ENCODE measurements around the gene SDK1.
"Not testable (repeated sequence)": the region's sequence is repeated elsewhere in the genome, so short reads cannot be mapped to it uniquely, and the experiment has no call there.

SDK1 gene

DNA sequence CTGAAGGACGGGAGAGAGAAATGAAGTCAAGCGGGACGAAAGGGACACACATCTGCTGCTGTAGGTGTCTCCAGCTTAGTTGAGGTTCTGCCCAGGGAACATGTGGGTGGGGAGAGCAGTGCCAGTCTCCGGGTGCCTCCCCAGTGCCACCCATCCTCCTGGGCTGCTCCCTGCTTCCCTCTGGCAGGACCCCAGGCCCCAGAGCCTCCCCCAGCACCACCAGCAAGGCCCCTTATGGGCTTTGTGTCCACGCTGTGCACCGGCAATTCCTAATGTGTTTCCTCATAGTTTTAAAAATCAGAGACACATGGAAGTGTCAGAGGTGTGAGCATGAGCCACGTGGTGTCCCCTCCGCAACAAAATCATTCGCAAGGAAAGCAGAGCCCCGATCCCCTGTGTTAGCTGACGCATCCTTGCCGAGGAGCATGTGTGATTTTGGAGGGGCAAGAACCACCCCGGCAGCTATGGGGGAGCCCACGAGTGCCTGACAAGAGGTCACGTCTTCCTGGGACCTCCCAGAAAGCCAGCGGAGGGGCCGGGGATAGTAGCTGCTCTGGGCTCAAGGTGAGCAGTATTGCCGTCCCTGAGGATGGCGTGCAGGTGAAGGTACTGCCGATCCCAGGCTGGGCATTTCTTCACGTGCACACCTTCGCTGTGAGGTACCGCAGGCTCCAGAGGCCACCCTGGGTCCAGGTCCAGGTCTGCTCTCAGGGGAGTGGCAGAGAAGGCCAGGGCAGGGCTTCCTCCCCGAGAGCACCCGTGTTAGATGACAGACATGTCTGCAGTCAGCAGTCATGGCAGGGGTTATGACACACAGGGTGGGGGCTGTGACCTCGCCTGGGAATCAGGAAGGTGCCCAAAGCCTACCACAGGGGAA lies 932.8 kb downstream of the SDK1 start:
- DNase-seq (ENCODE audit: low read depth), result no peak

DNA sequence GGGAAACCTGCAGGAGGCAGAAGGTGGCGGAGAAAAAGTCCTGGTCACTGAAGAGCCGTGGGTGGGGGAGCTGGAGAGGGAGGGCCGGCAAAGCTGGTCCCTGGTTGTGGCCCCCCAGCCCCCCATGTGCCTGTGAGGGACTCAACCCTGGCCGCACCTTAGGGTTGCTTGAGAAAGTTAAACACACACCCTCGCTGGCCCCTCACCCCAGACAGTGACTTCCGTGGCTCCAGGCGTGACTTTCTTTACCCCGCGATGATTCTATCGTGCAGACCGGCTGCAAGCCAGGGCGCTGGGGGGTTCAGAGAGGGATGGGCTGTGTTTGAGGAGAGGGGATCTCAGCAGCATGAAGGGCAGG lies 933.4 kb downstream of the SDK1 start:
- DNase-seq (ENCODE audit: low read depth), result no peak

DNA sequence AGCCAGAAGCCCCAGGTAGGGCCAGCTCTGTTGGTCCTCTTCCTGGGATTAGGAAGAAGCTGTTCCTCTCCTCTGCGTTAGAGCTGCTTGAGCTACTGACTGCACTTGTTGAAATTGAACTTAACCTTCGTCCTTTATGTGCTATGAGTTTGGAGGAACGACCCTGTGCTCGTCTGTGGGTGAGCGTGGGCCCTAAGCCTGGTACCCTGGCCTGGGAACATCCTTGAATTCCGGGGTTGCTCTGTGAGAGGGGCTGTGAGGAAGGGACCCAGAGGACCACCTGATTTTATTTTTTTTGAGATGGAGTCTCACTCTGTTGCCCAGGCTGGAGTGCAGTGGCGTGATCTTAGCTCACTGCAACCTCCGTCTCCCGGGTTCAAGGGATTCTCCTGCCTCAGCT lies 933.8 kb downstream of the SDK1 start:
- no peak for DNase-seq (ENCODE audit: low read depth)

DNA sequence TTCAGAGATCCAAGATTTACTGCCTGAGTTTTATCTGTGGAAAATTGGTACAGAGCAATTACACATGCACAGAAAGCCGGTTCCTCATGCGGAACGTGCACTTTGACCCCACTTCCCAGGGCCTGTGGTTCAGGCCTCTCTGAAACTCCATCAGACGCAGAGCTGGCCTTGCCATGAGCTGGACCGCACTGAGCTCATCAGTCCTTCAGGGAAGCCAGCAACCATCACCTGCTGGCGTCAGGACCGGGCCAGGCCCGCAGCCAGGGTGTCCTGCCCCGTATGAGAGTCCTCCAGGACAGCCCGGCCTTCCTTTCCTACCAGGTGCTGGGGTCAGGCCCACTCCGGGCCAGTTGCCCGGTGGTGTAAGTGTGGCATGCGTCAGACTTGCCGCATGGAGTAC lies 934.5 kb downstream of the SDK1 start:
- DNase-seq (ENCODE audit: low read depth), result no peak

DNA sequence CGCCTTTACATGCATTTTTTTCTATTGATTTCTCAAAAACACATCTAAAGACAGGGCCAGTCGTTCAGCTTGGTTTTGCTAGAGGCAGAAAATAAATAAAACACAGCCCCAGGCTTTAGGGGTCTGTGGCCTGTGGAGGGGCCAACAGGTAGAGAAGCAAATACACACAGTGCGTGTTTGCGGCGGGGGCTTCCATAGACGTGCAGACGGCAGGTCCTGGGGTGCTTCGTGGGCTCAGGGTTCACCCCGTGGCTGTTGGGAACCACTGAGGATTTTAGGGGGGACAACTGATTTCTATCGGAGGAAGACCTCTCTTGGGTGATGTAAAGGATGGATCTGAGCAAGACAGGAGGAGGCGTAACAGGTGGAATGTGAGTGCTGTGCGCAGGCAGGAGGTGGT lies 935.3 kb downstream of the SDK1 start:
- no peak for DNase-seq (ENCODE audit: low read depth)

DNA sequence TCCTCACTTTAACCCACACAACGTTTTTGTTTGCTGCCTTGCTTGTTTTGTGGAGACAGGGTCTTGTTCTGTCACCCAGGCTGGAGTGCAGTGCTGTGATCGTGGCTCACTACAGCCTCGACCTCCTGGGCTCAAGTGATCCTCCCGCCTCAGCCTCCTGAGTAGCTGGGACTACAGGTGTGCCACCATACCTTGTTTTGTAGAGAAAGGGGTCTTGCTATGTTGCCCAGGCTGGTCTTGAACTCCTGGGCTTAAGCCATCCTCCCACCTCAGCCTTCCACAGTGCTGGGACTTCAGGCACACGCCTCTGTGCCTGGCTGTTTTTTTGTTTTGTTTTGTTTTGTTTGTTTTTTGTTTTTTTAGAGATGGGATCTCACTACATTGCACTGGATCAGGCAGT lies 935.8 kb downstream of the SDK1 start:
- not testable (repeated sequence) for DNase-seq (ENCODE audit: low read depth)

DNA sequence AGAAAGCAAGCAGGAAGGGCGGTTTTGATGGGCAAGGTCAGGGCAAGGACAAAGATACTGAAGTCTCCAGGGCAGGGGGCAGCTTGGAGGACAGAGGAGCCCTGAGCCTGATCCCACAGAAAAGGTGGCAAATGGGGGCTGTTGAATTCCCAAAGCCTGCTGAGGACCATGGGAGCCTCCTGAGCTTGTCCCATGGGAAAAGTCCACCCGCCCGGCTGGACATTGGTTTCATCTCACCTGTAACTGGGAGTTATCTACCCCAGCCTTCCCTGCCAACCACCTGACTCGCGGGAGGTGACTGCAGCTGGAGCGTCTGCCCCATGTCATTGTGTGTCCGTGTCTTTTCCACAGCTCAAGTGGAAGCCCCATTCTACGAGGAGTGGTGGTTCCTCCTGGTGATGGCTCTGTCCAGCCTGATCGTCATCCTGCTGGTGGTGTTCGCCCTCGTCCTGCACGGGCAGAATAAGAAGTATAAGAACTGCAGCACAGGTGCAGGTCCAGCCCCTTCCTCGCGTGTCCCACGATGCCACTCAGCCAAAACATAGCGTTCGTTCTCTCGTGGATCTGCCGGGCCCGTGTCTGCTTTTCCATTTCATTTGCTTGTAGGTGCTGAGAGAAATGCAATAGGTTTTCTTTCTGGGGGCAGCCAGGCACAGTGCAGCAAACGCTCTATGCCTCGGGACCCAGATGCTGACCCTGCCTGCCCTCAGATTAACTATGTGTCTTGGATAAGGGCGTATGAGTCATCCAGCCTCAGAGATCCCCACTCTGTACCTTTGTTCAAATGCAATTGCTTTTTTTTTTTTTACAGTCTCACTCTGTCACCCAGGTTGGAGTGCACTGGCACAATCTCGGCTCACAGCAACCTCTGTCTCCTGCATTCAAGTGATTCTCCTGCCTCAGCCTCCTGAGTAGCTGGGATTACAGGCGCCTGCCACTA lies 936.5 kb downstream of the SDK1 start:
- DNase-seq (ENCODE audit: low read depth), result no peak

DNA sequence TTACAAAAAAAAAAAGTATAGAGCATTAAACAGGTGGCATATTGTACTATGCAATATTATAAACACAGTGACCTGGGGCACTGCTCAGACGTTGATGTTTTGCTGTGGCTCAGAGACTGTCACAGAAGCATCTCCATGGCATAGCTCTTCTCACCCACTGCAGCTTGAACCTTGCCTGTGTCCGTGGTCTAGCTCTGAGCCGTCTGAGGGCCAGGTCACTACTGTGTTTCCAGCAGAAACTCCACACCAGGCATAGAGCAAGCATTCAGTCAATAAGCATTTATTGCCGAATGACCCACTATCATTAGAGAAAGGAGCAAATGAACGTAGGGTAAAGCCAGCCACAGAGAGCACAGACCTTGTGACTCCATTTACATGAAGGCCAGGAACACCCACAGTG lies 937.8 kb downstream of the SDK1 start:
- DNase-seq (ENCODE audit: low read depth), result no peak

DNA sequence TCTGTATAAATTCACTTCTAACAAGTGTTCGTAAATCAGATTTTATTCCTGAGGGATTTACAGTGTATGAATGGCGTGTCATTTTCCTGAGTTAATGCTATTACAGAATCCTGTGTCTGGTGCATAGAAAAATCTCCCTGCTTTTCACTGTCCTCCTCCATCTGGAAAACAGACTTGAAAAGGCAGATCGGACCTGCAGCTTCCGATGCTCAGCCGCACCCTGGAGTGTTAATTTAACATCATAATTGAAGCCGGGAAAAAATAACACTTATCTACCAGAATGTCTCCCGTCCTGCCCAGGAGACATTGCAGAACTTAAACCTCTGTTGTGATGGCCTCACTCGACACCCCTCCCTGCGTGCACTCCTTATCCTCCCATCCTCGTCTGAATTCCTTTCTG lies 939.0 kb downstream of the SDK1 start:
- no peak for DNase-seq (ENCODE audit: low read depth)

DNA sequence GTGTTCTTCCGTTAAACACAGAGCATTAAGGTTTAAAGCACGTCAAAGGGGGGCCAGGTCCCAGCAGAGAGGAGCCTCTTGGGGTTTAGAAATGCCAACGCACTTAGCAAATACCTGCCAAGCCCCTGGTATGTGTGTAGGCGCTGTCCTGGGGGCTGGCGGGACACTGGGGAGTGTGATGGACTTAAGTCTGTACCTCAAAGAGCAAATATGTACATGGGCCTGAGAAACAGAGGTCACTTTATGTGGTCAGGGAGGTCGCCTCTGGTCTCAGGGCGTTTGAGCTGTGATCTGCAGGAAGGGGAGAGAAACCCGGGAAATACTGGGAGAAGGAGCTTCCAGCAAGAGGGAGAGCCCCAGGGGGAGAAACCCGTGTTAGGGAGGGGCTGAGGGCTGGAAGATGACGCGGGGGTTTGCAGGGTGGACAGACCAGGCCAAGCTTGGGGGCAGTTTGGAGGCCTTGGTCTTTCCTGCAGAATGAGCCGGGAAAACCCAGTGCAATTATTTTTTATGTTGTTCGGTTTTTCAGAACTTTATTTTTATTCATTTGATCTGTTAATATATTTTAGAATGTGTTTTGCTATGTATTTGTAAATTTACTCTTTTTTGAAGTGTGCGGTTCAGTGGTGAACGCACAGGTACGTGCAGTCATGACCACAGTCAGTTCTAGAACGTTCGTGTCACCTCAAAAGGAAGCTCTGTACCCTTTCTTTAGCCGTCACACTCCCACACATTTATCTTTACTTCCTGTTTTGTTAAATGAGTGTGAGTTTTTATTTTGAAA lies 939.7 kb downstream of the SDK1 start:
- no peak for DNase-seq (ENCODE audit: low read depth)

DNA sequence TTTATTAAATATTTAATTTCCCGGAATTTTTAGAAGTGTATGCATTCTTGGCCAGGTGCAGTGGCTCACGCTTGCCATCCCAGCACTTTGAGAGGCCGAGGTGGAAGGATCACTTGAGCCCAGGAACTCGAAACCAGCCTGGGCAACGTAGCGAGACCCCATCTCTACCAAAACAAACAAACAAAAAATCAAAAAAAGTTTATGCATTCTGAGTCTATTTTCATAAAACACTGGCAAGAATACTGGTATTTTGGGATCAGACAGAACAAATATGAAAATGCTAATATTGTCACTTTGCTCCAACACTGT lies 940.2 kb downstream of the SDK1 start:
- DNase-seq (ENCODE audit: low read depth), result no peak

DNA sequence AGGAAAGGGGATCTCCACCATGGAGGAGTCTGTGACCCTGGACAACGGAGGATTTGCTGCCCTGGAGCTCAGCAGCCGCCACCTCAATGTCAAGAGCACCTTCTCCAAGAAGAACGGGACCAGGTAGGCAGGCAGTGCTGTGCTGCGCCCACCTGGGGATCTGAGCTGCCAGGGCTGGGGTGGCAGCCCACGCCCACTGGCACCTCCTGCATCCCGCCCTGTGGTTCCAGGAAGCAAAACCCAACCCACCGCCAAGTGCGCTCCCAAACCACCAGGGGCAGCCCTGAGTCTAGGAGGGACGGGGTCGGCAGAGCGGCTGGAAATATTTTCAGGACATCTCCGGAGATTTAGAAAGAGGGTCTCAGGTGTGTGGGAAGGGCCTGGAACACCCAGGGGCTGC lies 940.7 kb downstream of the SDK1 start:
- no peak for DNase-seq (ENCODE audit: low read depth)

DNA sequence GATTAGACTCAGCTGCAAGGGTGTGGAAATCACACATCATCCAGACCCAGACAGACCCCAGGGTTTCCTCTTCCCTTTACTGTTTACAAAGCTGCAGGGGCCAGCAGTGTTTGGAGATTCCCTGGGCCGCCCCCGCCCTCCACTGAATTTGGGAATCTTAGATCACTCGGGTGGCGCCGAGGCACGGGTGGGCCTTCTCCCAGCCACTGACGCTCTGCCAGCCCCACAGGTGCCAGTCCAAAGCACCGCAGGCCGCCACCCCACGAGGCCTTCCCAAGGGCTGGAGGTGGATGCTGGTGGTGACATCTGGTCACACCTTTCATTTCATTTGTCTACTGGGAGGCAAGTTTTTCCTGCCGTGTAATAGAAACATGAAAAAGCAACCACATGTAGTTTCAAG lies 941.7 kb downstream of the SDK1 start:
- DNase-seq (ENCODE audit: low read depth), result no peak

DNA sequence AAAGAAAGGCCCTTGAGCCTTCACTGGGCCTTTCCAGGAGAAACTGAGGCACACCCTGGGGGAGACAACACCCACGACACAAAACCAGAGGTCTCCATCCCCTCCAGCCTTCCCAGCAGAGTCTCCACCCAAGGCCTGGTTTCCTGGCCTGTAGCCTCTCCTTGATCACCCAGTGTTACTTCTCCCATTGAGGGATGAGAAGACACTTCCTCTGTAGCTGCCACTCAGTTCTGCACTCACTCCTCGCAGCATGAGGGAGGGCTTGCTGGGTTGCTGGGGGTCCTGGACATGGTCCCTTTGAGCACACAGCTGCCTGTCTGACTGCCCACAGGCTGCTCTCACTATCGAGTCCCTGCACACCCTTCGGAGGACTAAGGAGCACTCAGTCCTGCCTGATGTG lies 943.0 kb downstream of the SDK1 start:
- no peak for DNase-seq (ENCODE audit: low read depth)

DNA sequence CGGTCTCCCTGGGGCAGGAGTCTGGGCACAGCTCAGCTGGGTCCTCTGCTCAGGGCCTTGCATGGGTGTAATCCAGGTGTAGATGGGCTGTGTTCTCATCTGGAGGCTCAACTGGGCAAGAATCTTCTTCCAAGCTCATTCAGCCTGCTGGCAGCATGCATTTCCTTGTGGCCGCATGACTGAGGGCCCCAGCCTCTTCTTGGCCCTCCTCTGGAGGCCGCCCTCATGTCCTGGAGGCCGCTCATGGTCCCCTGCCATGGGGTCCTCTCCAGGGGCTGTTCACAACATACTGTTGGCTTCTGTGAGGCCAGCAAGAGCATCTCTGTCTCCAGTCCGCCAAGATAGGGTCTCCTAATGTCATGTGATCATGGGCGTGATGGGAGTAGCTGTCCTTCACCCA lies 943.6 kb downstream of the SDK1 start:
- DNase-seq (ENCODE audit: low read depth), result no peak

DNA sequence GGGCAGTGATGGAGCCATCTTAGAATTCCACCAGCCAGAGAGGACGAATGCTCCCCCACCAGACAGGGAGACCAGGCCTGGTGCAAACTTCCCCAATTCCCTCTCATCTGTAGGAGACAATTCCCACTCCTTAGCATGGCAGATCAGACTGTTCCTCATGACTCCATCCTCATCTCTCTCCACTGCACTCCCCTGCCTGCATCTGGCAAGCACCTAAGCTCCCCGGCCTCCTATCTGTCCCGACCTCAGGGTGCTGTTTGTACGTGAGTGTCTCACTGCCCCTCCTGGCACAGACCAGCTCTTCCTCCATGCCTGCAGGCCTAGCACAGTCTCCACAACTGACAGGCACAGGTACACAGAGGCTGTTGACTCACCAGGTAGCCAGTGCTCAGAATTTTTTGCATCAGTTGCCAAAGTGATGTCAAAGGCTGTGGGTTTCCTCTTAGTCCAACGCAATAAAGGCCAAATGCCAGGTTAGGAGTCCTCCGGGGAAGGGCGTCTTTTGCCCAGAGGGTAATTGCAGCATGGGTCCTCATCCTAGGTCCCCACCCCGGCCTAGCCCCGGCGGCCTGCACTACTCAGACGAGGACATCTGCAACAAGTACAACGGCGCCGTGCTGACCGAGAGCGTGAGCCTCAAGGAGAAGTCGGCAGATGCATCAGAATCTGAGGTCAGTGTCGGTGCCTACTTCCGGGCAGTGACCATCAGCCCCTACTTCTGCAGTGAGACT lies 944.2 kb downstream of the SDK1 start:
- DNase-seq (ENCODE audit: low read depth), result no peak

DNA sequence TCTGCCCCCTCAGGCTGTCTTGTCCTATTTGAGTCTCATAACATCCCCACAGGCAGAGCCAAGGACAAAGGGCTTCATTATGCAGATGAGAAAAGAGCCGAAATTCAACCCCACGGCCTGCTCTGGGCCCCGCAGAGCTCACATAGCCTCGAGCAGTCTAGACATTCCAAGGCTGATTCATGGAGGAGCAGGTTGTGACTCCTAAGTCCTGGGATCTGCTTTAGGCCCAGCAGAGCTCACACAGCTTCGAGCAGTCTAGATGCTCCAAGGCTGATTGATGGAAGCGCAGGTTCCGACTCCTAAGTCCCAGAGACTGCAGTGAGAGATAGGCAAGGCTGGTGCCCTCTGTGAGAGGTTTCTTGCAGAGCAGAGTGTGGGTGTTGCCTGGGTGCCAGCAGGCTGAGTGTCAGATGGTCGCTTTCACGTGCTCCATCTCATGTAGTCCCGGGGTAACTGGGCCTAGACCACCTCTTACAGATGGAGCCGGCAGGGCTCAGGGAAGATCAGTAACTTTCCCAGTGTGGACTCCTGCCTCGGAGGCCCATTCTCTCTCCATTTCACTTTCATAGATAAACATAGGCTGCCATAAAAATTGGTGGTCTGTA lies 944.9 kb downstream of the SDK1 start:
- no peak for DNase-seq (ENCODE audit: low read depth)

DNA sequence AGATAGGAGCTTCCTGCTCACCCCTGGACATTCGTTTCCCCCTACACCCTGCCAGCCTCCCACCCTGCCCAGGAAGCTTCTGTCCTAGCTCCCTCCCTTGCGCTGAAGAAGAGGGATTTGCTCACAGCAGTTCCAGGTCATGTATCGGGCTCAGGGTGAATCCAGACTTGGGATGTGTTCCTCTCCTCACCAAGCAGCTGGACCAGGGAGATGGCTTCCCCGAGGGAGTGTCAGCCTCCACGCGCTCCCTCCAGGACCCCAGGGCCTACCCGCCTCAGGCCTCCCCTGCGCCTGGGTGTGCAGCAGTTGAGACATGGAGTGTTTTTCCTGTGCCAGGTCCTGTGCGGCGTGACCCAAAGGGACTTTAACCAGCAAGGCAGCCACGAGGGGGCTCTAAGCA lies 945.5 kb downstream of the SDK1 start:
- no peak for DNase-seq (ENCODE audit: low read depth)

DNA sequence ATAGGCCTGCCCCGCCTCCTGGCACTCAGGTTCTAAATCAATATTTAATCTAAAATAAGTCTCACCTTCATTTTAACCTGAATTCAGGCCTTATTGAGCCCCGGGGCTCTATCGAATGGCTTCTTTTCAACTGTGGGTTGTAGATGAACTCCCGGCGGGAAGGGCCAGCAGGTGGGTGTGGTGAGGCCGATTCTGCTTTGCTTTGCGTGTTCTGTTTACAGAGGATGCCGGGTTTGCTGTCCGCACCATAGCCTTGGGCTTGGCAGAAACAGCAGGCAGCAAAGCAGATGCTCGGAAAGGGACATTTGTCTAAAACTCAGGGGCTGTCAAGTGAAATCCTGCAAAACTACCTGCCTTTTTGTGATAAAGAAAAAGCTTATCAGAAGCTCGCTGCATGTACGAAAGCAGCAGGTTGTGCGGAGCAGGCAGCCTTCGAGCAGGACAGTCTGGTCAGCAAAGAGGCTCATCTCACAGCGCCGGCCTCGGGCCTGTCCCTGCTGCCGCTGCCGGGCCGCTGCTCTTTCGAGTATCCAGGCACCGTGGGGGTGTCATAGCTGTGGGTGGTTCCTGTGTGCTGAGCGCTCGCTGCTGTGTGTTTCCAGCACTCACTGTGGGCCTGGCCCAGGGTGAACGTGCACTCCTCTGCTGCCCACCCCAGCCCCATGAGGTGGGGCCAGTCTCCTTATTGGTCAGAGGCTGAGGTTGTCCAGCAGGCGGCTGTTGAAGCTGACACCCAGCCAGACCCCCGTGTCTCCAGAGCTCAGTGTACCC lies 946.2 kb downstream of the SDK1 start:
- no peak for DNase-seq (ENCODE audit: low read depth)

DNA sequence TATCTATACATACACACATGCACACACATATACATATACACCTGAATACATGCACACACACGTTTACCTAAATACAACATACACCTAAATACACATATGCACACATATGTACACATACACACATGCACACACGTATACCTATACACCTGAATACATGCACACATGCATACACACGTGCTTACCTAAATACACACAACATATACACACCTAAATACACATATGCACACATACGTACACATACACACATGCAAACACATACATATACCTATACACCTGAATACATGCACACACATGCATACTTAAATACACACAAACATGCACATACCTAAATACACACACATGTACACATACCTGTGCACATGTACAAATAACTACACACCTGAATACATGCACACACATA lies 947.2 kb downstream of the SDK1 start:
- no peak for DNase-seq (ENCODE audit: low read depth)

DNA sequence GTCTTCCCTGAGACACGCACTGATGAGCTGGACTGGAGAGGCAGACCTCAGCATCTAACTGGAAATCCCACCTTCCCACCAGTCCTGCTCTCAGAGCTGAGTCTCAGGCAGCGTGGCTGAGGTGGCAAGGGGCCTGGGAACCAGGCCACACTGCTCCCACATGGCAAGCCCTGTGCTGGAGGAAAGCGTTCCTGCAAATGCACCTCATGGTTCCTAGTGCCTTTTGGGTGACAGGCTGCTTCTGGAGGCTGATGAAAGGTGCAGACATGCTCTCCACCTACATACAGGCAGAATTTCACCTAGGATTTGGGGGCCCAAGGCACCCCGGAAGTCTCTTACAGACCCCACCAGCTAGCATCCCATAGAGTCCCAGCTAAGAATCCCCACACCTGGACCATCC lies 948.2 kb downstream of the SDK1 start:
- no peak for DNase-seq (ENCODE audit: low read depth)

Measured in stimulated activated CD8-positive, alpha-beta memory T cell treated with anti-CD3 and anti-CD28 coated beads, Interleukin-12 subunit alpha, Interleukin-12 subunit beta, amount 100 ng/mL, for 4 hours (primary cell).